Activated CD4-positive, alpha-beta memory T cell treated with anti-CD3 and anti-CD28 coated beads, Interleukin-2, amount 10 ng/mL, durations not matched to agents 7 days and 5 days (primary cell): Measurements from ENCODE around the gene ITLN1. TPM values are rescaled to one million over a fixed set of nuclear protein-coding genes. Genes with fewer than 3 reads are reported as not detected.

Experiments used
- CTCF ChIA-PET: fragments of 350-600 bp; sonication (Branson Sonifier 250); formaldehyde crosslinking; loops from one replicate; lab custom pipeline; 2021; ENCODE audit warnings: antibody characterized with exemption, inconsistent platforms; lab: Charles Lee
- POLR2A ChIA-PET: fragments of 350-600 bp; sonication (Branson Sonifier 250); formaldehyde crosslinking; loops from one replicate; lab custom pipeline; 2021; ENCODE audit warnings: antibody characterized with exemption; lab: Charles Lee
- DNase-seq: peaks from one replicate; pipeline ENCODE4 v3.0.0-alpha.2; 2020
- H3K27ac Mint-ChIP-seq: one replicate; pipeline ENCODE4 v1.8.0; 2021; ENCODE audit warnings: mild to moderate bottlenecking, mixed read lengths
- H3K27me3 Mint-ChIP-seq: one replicate; pipeline ENCODE4 v1.8.0; 2021; ENCODE audit warnings: mixed read lengths
- H3K36me3 Mint-ChIP-seq: one replicate; pipeline ENCODE4 v1.8.0; 2021; ENCODE audit warnings: low read depth, mixed read lengths
- H3K4me1 Mint-ChIP-seq: one replicate; pipeline ENCODE4 v1.8.0; 2021; ENCODE audit warnings: mixed read lengths
- H3K4me3 Mint-ChIP-seq: one replicate; pipeline ENCODE4 v1.8.0; 2021; ENCODE audit warnings: mild to moderate bottlenecking, mixed read lengths
- H3K9me3 Mint-ChIP-seq: one replicate; pipeline ENCODE4 v1.8.0; 2021; ENCODE audit warnings: mixed read lengths
- total RNA-seq, 2 experiments: library from RNA; stranded (reverse); gene quantifications; one replicate each; pipeline ENCODE4 v1.2.3, GENCODE V29; 2021

ITLN1 gene
- total RNA-seq, 2 experiments from 2014 or later, result not detected

GRCh38 chr1:160846281-160846680 lies 38.7 kb downstream of the ITLN1 start:
- no peak overlapping the region for H3K4me3 Mint-ChIP-seq
- no peak for DNase-seq
- H3K36me3 Mint-ChIP-seq, result peaks cover 12% of the 10 kb centered on the region
- POLR2A ChIA-PET, result interaction anchor here (0.8 to 1.0 kb wide), 2 partner anchors 9 to 64 kb away, joined by 3 read pairs; no protein-coding TSS in a partner anchor
- peaks cover 19% of the 10 kb centered on the region for H3K4me1 Mint-ChIP-seq
- no peak overlapping the region for H3K27ac Mint-ChIP-seq
- peaks cover 15% of the 10 kb centered on the region for H3K27me3 Mint-ChIP-seq
- CTCF ChIA-PET, result interaction anchor here (0.7 to 2.4 kb wide), 4 partner anchors 9 to 493 kb away, joined by 3 to 11 read pairs (median 5); partner anchors contain the start of gene CD244
- peaks cover 5% of the 10 kb centered on the region for H3K9me3 Mint-ChIP-seq

GRCh38 chr1:160844447-160845232 lies 40.3 kb downstream of the ITLN1 start:
- Mint-ChIP-seq H3K4me1 (peaks cover 22% of the 10 kb centered on the region), H3K36me3 (peaks cover 12% of the 10 kb centered on the region), H3K4me3 (no peak overlapping the region), H3K9me3 (peaks cover 5% of the 10 kb centered on the region), H3K27ac (peak overlapping the region; percentile 36), H3K27me3 (peaks cover 15% of the 10 kb centered on the region)
- DNase-seq, result peak; percentile 39
- POLR2A ChIA-PET, result interaction anchor here (0.7 to 0.9 kb wide), 3 partner anchors 9 to 254 kb away, joined by 3 read pairs; partner anchors contain the start of gene KLHDC9
- CTCF ChIA-PET, result interaction anchor here (0.8 to 3.3 kb wide), 6 partner anchors 9 to 107 kb away, joined by 3 to 19 read pairs (median 4); no protein-coding TSS in a partner anchor

DNA sequence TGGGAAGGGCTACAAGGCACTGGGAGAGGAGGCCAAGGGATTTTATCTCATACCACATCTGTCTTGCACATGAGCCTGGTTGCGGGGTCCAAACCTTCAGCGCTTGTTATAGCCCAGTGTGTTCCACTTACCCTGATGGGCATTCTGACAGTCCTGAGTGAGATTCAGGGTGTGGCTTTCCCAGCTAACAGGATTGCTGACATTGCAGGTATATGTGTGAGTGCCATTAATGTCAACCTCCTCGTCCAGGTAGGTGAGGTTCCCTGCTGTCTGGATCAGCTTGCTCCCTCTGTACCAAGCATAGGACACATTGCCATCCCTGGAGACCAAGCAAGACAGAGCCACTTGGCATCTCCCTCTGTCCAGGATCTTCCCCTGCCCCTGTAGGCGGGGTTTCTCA lies 43.9 kb downstream of the ITLN1 start:
- peaks cover 54% of the 10 kb centered on the region for H3K4me1 Mint-ChIP-seq
- no peak overlapping the region for H3K27ac Mint-ChIP-seq
- no peak for DNase-seq
- H3K36me3 Mint-ChIP-seq, result peaks cover 12% of the 10 kb centered on the region
- CTCF ChIA-PET, result interaction anchor here (1.5 to 8.5 kb wide), 2 partner anchors 22 to 113 kb away, joined by 5 to 300 read pairs; partner anchors contain the start of genes CD244 and ITLN2
- peaks cover 3% of the 10 kb centered on the region for H3K27me3 Mint-ChIP-seq
- H3K9me3 Mint-ChIP-seq, result peaks cover 5% of the 10 kb centered on the region
- H3K4me3 Mint-ChIP-seq, result no peak overlapping the region
- POLR2A ChIA-PET, result interaction anchor here (1.0 to 2.8 kb wide), 2 partner anchors 21 to 227 kb away, joined by 3 to 9 read pairs; partner anchors contain the start of gene CD244

DNA sequence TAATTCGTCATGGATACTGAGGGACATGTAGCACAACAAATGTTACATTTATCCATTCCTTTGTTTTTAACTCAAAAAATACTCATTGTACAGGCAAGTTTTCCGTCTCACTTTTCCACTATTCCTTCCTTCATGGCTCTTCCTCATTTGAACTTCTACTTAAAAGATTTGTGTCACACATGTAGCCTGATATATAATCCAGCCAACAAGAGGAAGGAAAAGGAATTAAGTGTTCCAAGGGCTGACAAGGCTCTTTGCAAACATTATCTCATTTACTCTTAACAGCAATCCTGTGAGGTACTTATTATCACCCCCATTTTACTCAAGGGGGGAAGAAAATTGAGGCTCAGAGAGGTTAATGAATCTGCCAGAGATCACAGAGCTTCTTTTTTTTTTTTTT lies 45.2 kb downstream of the ITLN1 start:
- H3K36me3 Mint-ChIP-seq, result peaks cover 8% of the 10 kb centered on the region
- ChIA-PET CTCF (interaction anchor here (0.5 to 8.5 kb wide), 5 partner anchors 37 to 167 kb away, joined by 3 to 300 read pairs (median 3); partner anchors contain the start of gene ITLN2), POLR2A (interaction anchor here (3.6 kb wide), 1 partner anchor 43 kb away, joined by 46 read pairs; the partner anchor contains the start of gene LY9)
- H3K9me3 Mint-ChIP-seq, result peaks cover 2% of the 10 kb centered on the region
- no peak overlapping the region for H3K27ac Mint-ChIP-seq
- no peaks in the 10 kb centered on the region for H3K27me3 Mint-ChIP-seq
- no peak overlapping the region for H3K4me3 Mint-ChIP-seq
- DNase-seq, result no peak
- peaks cover 59% of the 10 kb centered on the region for H3K4me1 Mint-ChIP-seq

DNA sequence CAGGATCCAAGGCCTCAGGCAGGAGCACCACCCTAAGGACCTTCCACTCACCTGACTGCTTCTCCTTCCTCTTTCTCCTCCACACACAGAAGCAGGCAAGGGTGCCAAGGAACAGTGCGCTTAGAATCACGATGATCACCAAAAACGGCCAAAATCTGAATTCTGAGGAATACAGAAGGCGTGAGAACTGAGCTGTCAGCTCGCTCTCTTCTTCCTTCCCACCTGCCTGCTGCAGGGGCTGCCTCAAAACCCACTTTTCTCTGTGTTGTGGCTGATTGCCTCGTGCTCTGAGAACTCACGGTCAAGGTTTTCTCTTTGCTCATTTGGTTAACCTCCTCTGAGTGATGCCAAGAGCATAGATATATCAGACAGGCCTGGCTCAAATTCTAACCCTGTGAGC lies 46.1 kb downstream of the ITLN1 start:
- no peak for DNase-seq
- peaks cover under 1% of the 10 kb centered on the region for H3K36me3 Mint-ChIP-seq
- ChIA-PET POLR2A (interaction anchor here (2.2 to 3.6 kb wide), 3 partner anchors 24 to 71 kb away, joined by 12 to 46 read pairs (median 23); partner anchors contain the start of genes CD244 and LY9), CTCF (interaction anchor here (0.8 to 8.5 kb wide), 8 partner anchors 12 to 154 kb away, joined by 3 to 300 read pairs (median 44); partner anchors contain the start of genes ITLN2 and LY9)
- H3K4me3 Mint-ChIP-seq, result no peak overlapping the region
- no peaks in the 10 kb centered on the region for H3K27me3 Mint-ChIP-seq
- peaks cover 54% of the 10 kb centered on the region for H3K4me1 Mint-ChIP-seq
- no peaks in the 10 kb centered on the region for H3K9me3 Mint-ChIP-seq
- peak overlapping the region; percentile 98 for H3K27ac Mint-ChIP-seq

- Mint-ChIP-seq H3K4me1 (peaks cover 53% of the 10 kb centered on the region), H3K27me3 (no peaks in the 10 kb centered on the region), H3K4me3 (peak overlapping the region; percentile 52), H3K9me3 (no peaks in the 10 kb centered on the region), H3K27ac (peak overlapping the region; percentile 98), H3K36me3 (no peaks in the 10 kb centered on the region)
- ChIA-PET POLR2A (interaction anchor here (0.8 to 3.6 kb wide), 31 partner anchors 9 to 575 kb away, joined by 3 to 46 read pairs (median 5); partner anchors contain the start of genes ARHGAP30, CD244, CD48 and DCAF8), CTCF (interaction anchor here (0.7 to 8.5 kb wide), 40 partner anchors 9 to 388 kb away, joined by 3 to 300 read pairs (median 5); partner anchors contain the start of genes CD244, CD48, ITLN1 and ITLN2)
- peak; percentile 92 for DNase-seq
Measured at GRCh38 chr1:160837558-160838205, 47.3 kb downstream of the ITLN1 start.

DNA sequence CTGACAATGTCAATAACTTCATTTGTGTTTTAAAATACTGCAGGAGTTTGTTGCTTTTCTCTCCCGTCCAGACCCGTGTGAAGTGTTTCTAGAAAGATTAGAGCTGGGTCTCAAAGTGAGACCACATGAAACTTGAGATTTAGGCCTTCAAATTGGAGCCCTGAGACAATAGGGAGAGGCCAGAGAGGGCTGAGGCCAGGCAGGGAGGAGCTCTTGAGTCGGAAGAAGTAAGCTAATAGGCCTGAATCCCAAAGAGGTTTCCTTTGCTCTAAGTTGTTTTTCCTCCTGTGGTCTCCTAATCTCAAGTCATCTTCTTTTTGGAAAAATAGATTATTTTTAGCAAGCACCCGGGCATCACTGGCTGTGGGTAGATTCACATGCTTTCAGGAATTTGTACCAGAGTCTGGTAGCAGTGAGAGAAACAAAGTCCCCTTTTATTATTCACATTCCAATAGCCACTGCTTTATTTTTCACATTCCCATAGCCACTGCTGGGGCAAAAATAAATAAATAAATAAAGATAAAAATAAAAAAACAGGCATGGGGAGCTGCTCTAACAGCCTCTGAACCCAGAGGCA lies 47.9 kb downstream of the ITLN1 start:
- peak overlapping the region; percentile 98 for H3K27ac Mint-ChIP-seq
- ChIA-PET CTCF (interaction anchor here (0.6 to 8.5 kb wide), 43 partner anchors 9 to 389 kb away, joined by 3 to 300 read pairs (median 5); partner anchors contain the start of genes CD244, CD48, ITLN1 and ITLN2), POLR2A (interaction anchor here (0.6 to 3.6 kb wide), 34 partner anchors 9 to 574 kb away, joined by 3 to 46 read pairs (median 4); partner anchors contain the start of genes ARHGAP30, CD244, CD48 and DCAF8)
- peaks cover 53% of the 10 kb centered on the region for H3K4me1 Mint-ChIP-seq
- no peaks in the 10 kb centered on the region for H3K9me3 Mint-ChIP-seq
- no peaks in the 10 kb centered on the region for H3K27me3 Mint-ChIP-seq
- H3K4me3 Mint-ChIP-seq, result no peak overlapping the region
- no peaks in the 10 kb centered on the region for H3K36me3 Mint-ChIP-seq
- no peak for DNase-seq

DNA sequence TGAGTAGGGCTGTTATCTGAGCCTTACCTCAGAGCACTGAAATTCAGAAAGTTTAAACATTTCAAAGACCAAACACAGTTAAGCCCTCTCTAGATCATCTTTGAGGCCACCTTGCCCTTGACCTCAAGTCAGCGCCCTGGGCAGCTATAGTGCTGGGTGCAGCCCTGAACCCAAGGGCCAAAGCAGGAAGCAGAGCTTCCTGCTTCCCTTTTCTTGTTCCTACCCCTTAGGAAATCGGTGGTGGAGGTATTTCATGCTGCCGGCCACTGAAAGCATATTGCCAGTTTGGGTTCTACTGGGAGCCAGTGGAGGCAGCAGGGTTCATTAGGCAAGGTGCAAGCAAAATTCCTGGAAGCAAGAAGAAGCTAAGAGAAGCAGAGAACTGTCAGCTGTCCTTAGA lies 48.4 kb downstream of the ITLN1 start:
- ChIA-PET POLR2A (interaction anchor here (0.6 to 3.6 kb wide), 26 partner anchors 11 to 574 kb away, joined by 3 to 46 read pairs (median 6); partner anchors contain the start of genes ARHGAP30, CD244, CD48 and DCAF8), CTCF (interaction anchor here (0.6 to 8.5 kb wide), 41 partner anchors 8 to 232 kb away, joined by 3 to 300 read pairs (median 5); partner anchors contain the start of genes CD244, CD48, ITLN2 and LY9)
- H3K9me3 Mint-ChIP-seq, result no peaks in the 10 kb centered on the region
- H3K36me3 Mint-ChIP-seq, result no peaks in the 10 kb centered on the region
- no peaks in the 10 kb centered on the region for H3K27me3 Mint-ChIP-seq
- no peak overlapping the region for H3K4me3 Mint-ChIP-seq
- DNase-seq, result no peak
- peaks cover 53% of the 10 kb centered on the region for H3K4me1 Mint-ChIP-seq
- peak overlapping the region; percentile 98 for H3K27ac Mint-ChIP-seq

DNA sequence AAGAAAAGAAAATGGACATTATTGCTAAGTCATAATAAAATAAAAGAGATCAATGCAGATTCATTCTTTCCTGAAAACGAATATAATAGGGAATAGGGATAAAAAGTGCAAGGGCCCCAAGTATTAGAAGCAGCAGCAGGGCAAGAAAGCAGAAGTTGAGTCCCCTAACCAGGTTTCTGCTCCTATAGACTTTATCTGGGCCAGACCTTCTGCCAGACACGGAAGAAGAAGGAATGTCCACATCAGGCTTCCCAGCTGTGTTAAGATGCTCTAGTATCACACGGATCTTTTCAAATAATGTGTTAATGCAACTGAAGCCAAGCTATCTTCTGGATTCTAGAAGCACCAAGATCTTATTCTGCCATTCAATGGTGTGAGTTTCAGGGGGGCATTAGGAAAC lies 49.2 kb downstream of the ITLN1 start:
- POLR2A ChIA-PET, result interaction anchor here (1.1 to 2.8 kb wide), 7 partner anchors 9 to 233 kb away, joined by 3 to 21 read pairs (median 6); partner anchors contain the start of genes ARHGAP30, ITLN2, LY9 and USF1

GRCh38 chr1:160834945-160835565 lies 49.9 kb downstream of the ITLN1 start:
- Mint-ChIP-seq H3K27me3 (no peaks in the 10 kb centered on the region), H3K27ac (no peak overlapping the region), H3K36me3 (no peaks in the 10 kb centered on the region), H3K9me3 (no peaks in the 10 kb centered on the region), H3K4me3 (no peak overlapping the region), H3K4me1 (peaks cover 58% of the 10 kb centered on the region)
- DNase-seq, result peak; percentile 57
- CTCF ChIA-PET, result interaction anchor here (0.7 to 8.5 kb wide), 34 partner anchors 10 to 293 kb away, joined by 3 to 300 read pairs (median 5); partner anchors contain the start of genes CD244, ITLN1, ITLN2 and LY9
- POLR2A ChIA-PET, result interaction anchor here (1.1 to 2.8 kb wide), 4 partner anchors 10 to 119 kb away, joined by 3 to 21 read pairs (median 4); partner anchors contain the start of genes ITLN2 and LY9

More for the DNA sequence above, 49.2 kb downstream of the ITLN1 start:
- Mint-ChIP-seq H3K36me3 (no peaks in the 10 kb centered on the region), H3K4me3 (no peak overlapping the region), H3K4me1 (peaks cover 53% of the 10 kb centered on the region), H3K27ac (peak overlapping the region; percentile 98), H3K9me3 (no peaks in the 10 kb centered on the region), H3K27me3 (no peaks in the 10 kb centered on the region)
- CTCF ChIA-PET, result interaction anchor here (0.7 to 8.5 kb wide), 33 partner anchors 9 to 292 kb away, joined by 3 to 300 read pairs (median 6); partner anchors contain the start of genes CD244, ITLN1, ITLN2 and LY9
- no peak for DNase-seq
